A549 treated with AZD9567 at 1 μM for 4 hours (cell line): Measurements from ENCODE around the gene PGAM5. TPM values are rescaled to one million over a fixed set of nuclear protein-coding genes. Genes with fewer than 3 reads are reported as not detected.

ENCODE experiments used
- total RNA-seq: library from RNA; stranded (reverse); fragments of 200-300 nt; extraction: Qiagen RNA extraction; gene quantifications from 5 replicates; pipeline ENCODE4 v1.2.3, GENCODE V29; 2022; ENCODE audit not compliant: insufficient read depth

PGAM5 gene
- 52.0 to 60.4 TPM (median 56.9 TPM) in 5 replicates for total RNA-seq

GRCh38 chr12:132710405-132711079, at the start of gene PGAM5:
Gene PGAM5, plus strand, starts transcription at chr12:132710842. Its CDS starts 35 bp downstream, at chr12:132710877.

GRCh38 chr12:132687211-132688164, 23.2 kb upstream of the PGAM5 start, which contains the start of the genes POLE and PXMP2:
Gene POLE, minus strand, starts transcription at chr12:132687342. Its CDS starts 27 bp downstream, at chr12:132687315.
Gene PXMP2, plus strand, starts transcription at chr12:132687587. Its CDS starts 84 bp downstream, at chr12:132687671.

GRCh38 chr12:132761032-132761920, 50.6 kb downstream of the PGAM5 start, which contains the start of gene ANKLE2:
Gene ANKLE2, minus strand, starts transcription at chr12:132761832. Its CDS starts 34 bp downstream, at chr12:132761798.

Other genes starting within 250 kb of the PGAM5 start
- gene FBRSL1, start 220.7 kb upstream of the PGAM5 start, total RNA-seq: 72.1 to 90.2 TPM (median 80.1 TPM) in 5 replicates
- gene LRCOL1, start 100.3 kb upstream of the PGAM5 start, total RNA-seq: not detected in 5 replicates
- gene P2RX2, start 92.1 kb upstream of the PGAM5 start, total RNA-seq: 0.07 TPM in 1 of 5 replicates, not detected in the others
- gene POLE, start 23.5 kb upstream of the PGAM5 start, total RNA-seq: 35.0 to 53.7 TPM (median 51.3 TPM) in 5 replicates
- gene PXMP2, start 23.3 kb upstream of the PGAM5 start, total RNA-seq: 22.3 to 33.9 TPM (median 31.8 TPM) in 5 replicates
- gene ANKLE2, start 51.0 kb downstream of the PGAM5 start, total RNA-seq: 61.6 to 80.9 TPM (median 73.7 TPM) in 5 replicates
- 16.4 to 22.3 TPM (median 20.8 TPM) in 5 replicates for gene GOLGA3, start 118.0 kb downstream of the PGAM5 start, total RNA-seq
- 23.5 to 39.4 TPM (median 23.9 TPM) in 5 replicates for gene CHFR, start 176.8 kb downstream of the PGAM5 start, total RNA-seq
- 1.8 to 3.2 TPM (median 2.8 TPM) in 5 replicates for gene ZNF605, start 245.5 kb downstream of the PGAM5 start, total RNA-seq